Stomach smooth muscle (tissue), 2 donors: ENCODE results near the gene MTG2.

Experiments used
- H3K27ac ChIP-seq: one replicate; pipeline ENCODE4 v1.7.0; 2013; ENCODE audit warnings: mild to moderate bottlenecking, low read length, inconsistent platforms
- H3K27me3 ChIP-seq, 2 donors: one replicate each; pipeline ENCODE4 v1.7.0; 2013; ENCODE audit warnings: low read length in 2 of 2; ENCODE audit not compliant: insufficient read depth in 2 of 2, control insufficient read depth in 1 of 2
- H3K36me3 ChIP-seq, 2 donors: one replicate each; pipeline ENCODE4 v1.7.0; 2013; ENCODE audit warnings: low read length in 2 of 2; ENCODE audit not compliant: control insufficient read depth in 2 of 2, insufficient read depth in 2 of 2
- H3K4me1 ChIP-seq: one replicate; pipeline ENCODE4 v1.7.0; 2013; ENCODE audit warnings: low read length; ENCODE audit not compliant: control insufficient read depth, insufficient read depth
- H3K4me3 ChIP-seq, 2 donors: one replicate each; pipeline ENCODE4 v1.7.0; 2013; ENCODE audit warnings: low read length in 2 of 2
- H3K9ac ChIP-seq, 2 donors: one replicate each; pipeline ENCODE4 v1.7.0; 2013; ENCODE audit warnings: low read length in 2 of 2, mild to moderate bottlenecking in 1 of 2
- H3K9me3 ChIP-seq, 2 donors: one replicate each; pipeline ENCODE4 v1.7.0; 2013; ENCODE audit warnings: low read length in 2 of 2; ENCODE audit not compliant: control insufficient read depth in 2 of 2
- donor health status: healthy.
- donor health status: Pancreatic carcinoma.

Gene MTG2

GRCh38 chr20:62223571-62223970 lies 40.7 kb downstream of the MTG2 start:
- Histone ChIP-seq H3K27me3 (peaks cover 52 to 53% of the 10 kb centered on the region in 2 donors), H3K4me3 (no peak overlapping the region), H3K9ac (no peak overlapping the region), H3K9me3 (no peaks in the 10 kb centered on the region), H3K27ac (no peak overlapping the region), H3K36me3 (no peaks in the 10 kb centered on the region), H3K4me1 (peaks cover 8% of the 10 kb centered on the region)

GRCh38 chr20:62224113-62224855 lies 41.5 kb downstream of the MTG2 start:
- H3K36me3 ChIP-seq: no peaks in the 10 kb centered on the region
- no peak overlapping the region for H3K27ac ChIP-seq
- H3K9ac ChIP-seq: no peak overlapping the region
- H3K4me3 ChIP-seq: no peak overlapping the region
- H3K4me1 ChIP-seq: peaks cover 7% of the 10 kb centered on the region
- H3K27me3 ChIP-seq: peaks cover 49 to 54% of the 10 kb centered on the region in 2 donors
- no peaks in the 10 kb centered on the region for H3K9me3 ChIP-seq

- no peak overlapping the region for H3K27ac ChIP-seq
- H3K4me1 ChIP-seq: peaks cover 3% of the 10 kb centered on the region
- no peak overlapping the region for H3K9ac ChIP-seq
- no peak overlapping the region for H3K4me3 ChIP-seq
- peaks cover 47 to 54% of the 10 kb centered on the region in 2 donors for H3K27me3 ChIP-seq
- H3K9me3 ChIP-seq: no peaks in the 10 kb centered on the region
- H3K36me3 ChIP-seq: no peaks in the 10 kb centered on the region
These were observed 42.2 kb downstream of the MTG2 start for GRCh38 chr20:62225026-62225425.

- H3K27ac ChIP-seq: no peak overlapping the region
- H3K4me1 ChIP-seq: no peaks in the 10 kb centered on the region
- H3K36me3 ChIP-seq: no peaks in the 10 kb centered on the region
- H3K4me3 ChIP-seq: no peak overlapping the region
- H3K9me3 ChIP-seq: no peaks in the 10 kb centered on the region
- H3K9ac ChIP-seq: no peak overlapping the region
- peaks cover 43 to 55% of the 10 kb centered on the region in 2 donors for H3K27me3 ChIP-seq
These were observed 43.2 kb downstream of the MTG2 start for GRCh38 chr20:62225820-62226635.

- H3K4me1 ChIP-seq: no peaks in the 10 kb centered on the region
- H3K36me3 ChIP-seq: no peaks in the 10 kb centered on the region
- no peaks in the 10 kb centered on the region for H3K9me3 ChIP-seq
- no peak overlapping the region for H3K9ac ChIP-seq
- H3K4me3 ChIP-seq: no peak overlapping the region
- no peak overlapping the region for H3K27ac ChIP-seq
- H3K27me3 ChIP-seq: peaks cover 36 to 54% of the 10 kb centered on the region in 2 donors
These were observed 44.1 kb downstream of the MTG2 start for GRCh38 chr20:62226707-62227590.

GRCh38 chr20:62227591-62227976 lies 44.8 kb downstream of the MTG2 start:
- H3K36me3 ChIP-seq: no peaks in the 10 kb centered on the region
- H3K4me1 ChIP-seq: no peaks in the 10 kb centered on the region
- H3K9ac ChIP-seq: no peak overlapping the region
- peaks cover 33 to 50% of the 10 kb centered on the region in 2 donors for H3K27me3 ChIP-seq
- H3K27ac ChIP-seq: no peak overlapping the region
- H3K4me3 ChIP-seq: no peak overlapping the region
- H3K9me3 ChIP-seq: no peaks in the 10 kb centered on the region

- Histone ChIP-seq H3K9ac (no peak overlapping the region), H3K36me3 (no peaks in the 10 kb centered on the region), H3K9me3 (no peaks in the 10 kb centered on the region), H3K27me3 (peaks cover 31 to 47% of the 10 kb centered on the region in 2 donors), H3K4me3 (no peak overlapping the region), H3K4me1 (no peaks in the 10 kb centered on the region), H3K27ac (no peak overlapping the region)
These were observed 45.4 kb downstream of the MTG2 start for GRCh38 chr20:62227977-62228958.

- no peaks in the 10 kb centered on the region for H3K36me3 ChIP-seq
- H3K4me1 ChIP-seq: no peaks in the 10 kb centered on the region
- no peak overlapping the region for H3K9ac ChIP-seq
- H3K27me3 ChIP-seq: peaks cover 34 to 48% of the 10 kb centered on the region in 2 donors
- H3K4me3 ChIP-seq: no peak overlapping the region
- no peak overlapping the region for H3K27ac ChIP-seq
- no peaks in the 10 kb centered on the region for H3K9me3 ChIP-seq
These were observed 46.2 kb downstream of the MTG2 start for GRCh38 chr20:62228982-62229545.

GRCh38 chr20:62229667-62230066 lies 46.8 kb downstream of the MTG2 start:
- no peak overlapping the region for H3K27ac ChIP-seq
- peaks cover 35 to 45% of the 10 kb centered on the region in 2 donors for H3K27me3 ChIP-seq
- H3K9me3 ChIP-seq: no peaks in the 10 kb centered on the region
- H3K4me1 ChIP-seq: no peaks in the 10 kb centered on the region
- H3K36me3 ChIP-seq: no peaks in the 10 kb centered on the region
- H3K4me3 ChIP-seq: no peak overlapping the region
- no peak overlapping the region for H3K9ac ChIP-seq
